CD4-positive, alpha-beta T cell treated with Interleukin-15 for 4 hours (primary cell): Measurements from ENCODE around the gene LDLRAD4.
"Not testable (repeated sequence)": the region's sequence is repeated elsewhere in the genome, so short reads cannot be mapped to it uniquely, and the experiment has no call there.

Source experiments
- DNase-seq: peaks from one replicate; pipeline ENCODE4 v3.0.0-alpha.2; 2020; ENCODE audit warnings: low spot score

LDLRAD4 gene

GRCh38 chr18:13464432-13465123 lies 246.0 kb downstream of the LDLRAD4 start:
- peak; percentile 65 for DNase-seq

GRCh38 chr18:13465124-13465446 lies 246.5 kb downstream of the LDLRAD4 start:
- no peak for DNase-seq

GRCh38 chr18:13465476-13465875 lies 246.9 kb downstream of the LDLRAD4 start:
- no peak for DNase-seq

GRCh38 chr18:13470516-13471197 lies 252.1 kb downstream of the LDLRAD4 start:
- DNase-seq: no peak

- no peak for DNase-seq
These were observed 252.8 kb downstream of the LDLRAD4 start for GRCh38 chr18:13471198-13471845.

GRCh38 chr18:13471971-13472628 lies 253.5 kb downstream of the LDLRAD4 start:
- no peak for DNase-seq

DNA sequence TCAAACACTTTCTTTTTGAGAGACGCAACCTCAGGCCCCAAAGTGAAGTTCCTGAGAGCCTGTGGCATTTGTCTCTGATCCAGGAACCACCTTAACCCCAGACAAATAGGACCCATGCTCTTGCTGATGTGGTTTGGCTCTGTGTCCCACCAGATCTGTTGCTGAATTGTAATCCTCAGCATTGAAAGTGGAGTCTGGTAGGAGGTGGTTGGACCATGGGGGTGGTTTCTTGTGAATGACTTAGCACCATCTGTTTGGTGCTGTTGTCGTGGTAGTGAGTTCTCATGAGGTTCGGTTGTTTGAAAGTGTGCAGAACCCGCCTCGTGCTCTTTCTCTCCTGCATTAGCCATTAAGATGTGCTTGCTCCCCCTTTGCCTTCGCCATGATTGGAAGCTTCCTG lies 255.2 kb downstream of the LDLRAD4 start:
- DNase-seq: no peak

- DNase-seq: no peak
These were observed 255.8 kb downstream of the LDLRAD4 start for GRCh38 chr18:13474336-13474735.

- DNase-seq: no peak
These were observed 256.5 kb downstream of the LDLRAD4 start for GRCh38 chr18:13474907-13475545.

DNA sequence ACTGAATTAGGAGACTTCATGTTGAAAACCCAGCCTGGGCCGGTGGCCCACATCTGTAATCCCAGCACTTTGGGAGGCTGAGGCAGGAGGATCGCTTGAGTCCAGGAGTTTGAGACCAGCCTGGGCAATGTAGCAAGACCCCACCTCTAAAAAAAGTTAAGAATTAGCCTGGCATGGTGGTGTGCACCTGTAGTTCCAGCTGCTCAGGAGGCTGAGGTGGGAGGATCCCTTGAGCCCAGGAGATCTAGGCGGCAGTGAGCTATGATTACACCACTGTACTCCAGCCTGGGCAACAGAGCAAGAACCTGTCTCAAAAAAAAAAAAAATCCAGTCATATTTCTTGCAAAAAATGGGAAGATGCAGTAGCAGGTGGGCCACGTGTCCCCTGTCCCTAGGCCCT lies 257.8 kb downstream of the LDLRAD4 start:
- DNase-seq: not testable (repeated sequence)

GRCh38 chr18:13477147-13477683 lies 258.7 kb downstream of the LDLRAD4 start:
- no peak for DNase-seq

- DNase-seq: no peak
These were observed 262.2 kb downstream of the LDLRAD4 start for GRCh38 chr18:13480571-13481255.

GRCh38 chr18:13481331-13481730 lies 262.8 kb downstream of the LDLRAD4 start:
- no peak for DNase-seq

GRCh38 chr18:13481820-13482617 lies 263.5 kb downstream of the LDLRAD4 start:
- no peak for DNase-seq

GRCh38 chr18:13482618-13482945 lies 264.0 kb downstream of the LDLRAD4 start:
- no peak for DNase-seq

DNA sequence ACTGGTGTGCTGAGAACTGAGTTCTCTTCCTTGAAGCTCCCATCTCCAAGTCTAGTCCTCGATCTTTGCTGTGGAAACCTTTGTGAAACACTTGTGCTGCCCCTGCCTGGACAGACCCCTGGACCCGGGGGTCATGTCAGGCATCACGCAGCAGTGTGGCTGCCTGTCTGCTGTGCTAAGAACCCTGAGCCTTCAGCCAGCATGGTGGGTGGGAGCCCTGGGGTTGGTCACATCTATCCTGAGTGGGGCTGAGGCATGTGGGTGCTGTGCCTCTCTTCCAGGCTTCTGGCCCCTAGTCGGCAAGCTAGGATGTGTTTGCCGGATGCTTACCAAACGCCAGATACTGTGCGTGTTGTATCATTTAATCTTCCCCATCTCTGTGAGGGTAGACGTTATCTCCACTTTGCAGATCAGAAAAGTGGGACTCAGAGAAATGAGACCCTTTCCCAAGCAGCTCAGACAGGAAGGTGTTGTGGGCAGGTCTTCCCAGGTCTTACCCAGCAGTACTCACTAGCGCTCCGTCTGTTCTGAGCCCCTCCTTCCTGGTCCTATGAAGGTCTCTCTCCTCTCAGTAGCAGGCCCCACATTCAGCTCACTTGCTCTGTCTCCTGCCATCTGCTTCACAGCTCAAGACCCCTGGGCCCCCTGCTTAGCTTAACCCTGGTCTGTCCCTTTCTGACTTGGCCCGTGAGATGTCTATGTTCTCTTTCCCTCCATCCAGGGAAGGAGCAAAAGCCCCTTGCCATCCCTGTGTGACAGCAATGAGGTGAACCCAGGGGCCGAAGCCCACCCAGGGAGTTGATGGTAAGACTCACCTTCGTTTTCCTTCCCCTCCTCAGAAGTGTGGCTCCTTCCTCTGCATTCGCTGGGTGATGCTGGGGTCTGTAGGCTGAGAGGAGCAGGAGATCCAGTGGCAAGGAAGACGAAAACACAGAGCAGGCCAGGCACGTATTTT lies 265.0 kb downstream of the LDLRAD4 start:
- DNase-seq: no peak

DNA sequence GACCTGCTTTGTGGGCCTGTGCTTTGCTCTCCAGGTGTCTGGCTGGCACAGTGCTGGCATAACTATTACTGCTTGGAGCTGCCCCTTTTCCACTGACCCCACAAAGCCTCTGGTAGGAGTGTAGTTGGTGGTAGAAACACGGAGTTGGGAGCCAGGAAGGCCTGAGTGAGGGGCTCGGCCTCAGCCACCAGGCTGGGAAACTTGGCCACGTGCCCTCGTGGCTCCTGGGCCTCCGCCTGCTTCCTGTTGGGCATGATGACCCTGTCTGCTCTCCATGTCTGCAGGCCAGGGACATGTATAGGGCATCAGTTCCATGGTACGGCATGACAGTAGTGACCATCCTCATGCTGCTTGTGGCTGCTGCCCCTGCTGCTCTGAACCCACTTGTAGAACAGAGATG lies 266.6 kb downstream of the LDLRAD4 start:
- no peak for DNase-seq

DNA sequence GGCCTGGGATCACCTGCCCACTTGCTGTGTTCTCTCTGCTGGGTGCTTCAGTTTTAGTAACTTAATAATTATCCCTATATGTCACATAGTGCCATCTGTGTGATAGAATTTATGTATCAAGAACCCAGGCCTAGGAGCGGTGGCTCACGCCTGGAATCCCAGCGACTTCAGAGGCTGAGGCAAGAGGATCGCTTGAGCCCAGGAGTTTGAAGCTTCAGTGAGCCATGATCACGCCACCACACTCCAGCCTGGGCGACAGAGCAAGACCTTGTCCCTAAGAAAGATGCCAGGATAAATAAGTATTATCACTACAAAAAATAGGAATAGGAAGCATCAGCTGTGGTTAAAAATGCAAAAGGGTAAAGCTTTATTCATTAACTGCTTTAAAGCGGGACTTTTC lies 267.0 kb downstream of the LDLRAD4 start:
- no peak for DNase-seq

GRCh38 chr18:13486284-13486683 lies 267.7 kb downstream of the LDLRAD4 start:
- no peak for DNase-seq

DNA sequence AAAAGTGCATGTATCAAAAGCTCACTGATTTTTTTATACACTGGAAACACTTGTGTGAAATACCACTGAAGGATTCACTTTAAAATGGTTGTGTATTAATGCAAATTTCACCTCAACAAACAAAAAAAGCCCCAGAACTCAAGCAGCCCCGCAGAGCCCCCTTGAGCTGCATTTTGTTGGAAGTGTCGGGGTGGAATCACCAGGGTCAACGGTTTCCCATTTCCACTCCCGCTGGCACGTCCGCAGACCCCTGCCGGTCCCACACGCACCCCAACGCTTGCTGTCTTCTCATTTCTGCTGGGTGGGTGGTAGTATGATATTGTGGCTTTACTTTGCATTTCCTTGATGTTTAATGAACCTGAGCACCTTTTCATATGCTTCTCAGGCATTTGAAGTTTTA lies 268.1 kb downstream of the LDLRAD4 start:
- DNase-seq: no peak
